Stomach (tissue), 9 donors: ENCODE data around the gene CCR2. TPM values are rescaled to one million over a fixed set of nuclear protein-coding genes. Genes with fewer than 3 reads are reported as not detected.

Experiments
- DNase-seq, 2 donors: peaks; one replicate each; pipeline versions ENCODE4 v3.0.0 to v3.0.0-alpha.2; 2013 to 2019
- H3K27ac ChIP-seq, 5 donors: fragments of 200-600 bp in 4 of 5; sonication (generic) in 4 of 5; one replicate each; pipeline ENCODE4 v1.5.1; 2013 to 2019; ENCODE audit warnings: mild to moderate bottlenecking in 1 of 5, moderate library complexity in 1 of 5
- H3K27me3 ChIP-seq, 3 donors: fragments of 200-600 bp; sonication (generic); one replicate each; pipeline ENCODE4 v1.5.1; 2017 to 2019; ENCODE audit warnings: mixed run types in 1 of 3
- H3K36me3 ChIP-seq, 4 donors: fragments of 200-600 bp; sonication (generic); 1 replicate in 3 of 4; 2 replicates in 1 of 4; pipeline ENCODE4 v1.5.1; 2016 to 2019
- H3K4me1 ChIP-seq, 4 donors: fragments of 200-600 bp; sonication (generic); one replicate each; pipeline ENCODE4 v1.5.1; 2016 to 2019
- H3K4me3 ChIP-seq, 4 donors: fragments of 200-600 bp; sonication (generic) in 3 of 4; one replicate each; pipeline ENCODE4 v1.5.1; 2016 to 2019; ENCODE audit warnings: mild to moderate bottlenecking in 1 of 4
- H3K9me3 ChIP-seq, 4 donors: fragments of 200-600 bp; sonication (generic); one replicate each; pipeline ENCODE4 v1.5.1; 2016 to 2019
- CTCF ChIP-seq, 7 experiments: fragments of 450-650 bp in 4 of 7; fragments of 200-600 bp in 3 of 7; sonication (generic) in 3 of 7; IDR thresholded peaks; one replicate each; pipeline ENCODE4 v1.5.1; 2016 to 2019; ENCODE audit warnings: antibody characterized with exemption in 7 of 7, control low read depth in 2 of 7, mild to moderate bottlenecking in 1 of 7
- EP300 ChIP-seq: sonication (generic); formaldehyde crosslinking; IDR thresholded peaks from one replicate; pipeline ENCODE4 v1.6.1; 2017; ENCODE audit warnings: antibody characterized with exemption
- POLR2A ChIP-seq, 4 donors: fragments of 450-650 bp; IDR thresholded peaks; one replicate each; pipeline ENCODE4 v1.6.1; 2016; ENCODE audit warnings: antibody characterized with exemption in 4 of 4, control low read depth in 2 of 4, mild to moderate bottlenecking in 1 of 4, moderate library complexity in 1 of 4
- POLR2AphosphoS5 ChIP-seq, 3 donors: sonication (generic); formaldehyde crosslinking; IDR thresholded peaks; one replicate each; pipeline ENCODE4 v1.6.1; 2016; ENCODE audit warnings: antibody characterized with exemption in 3 of 3
- WGBS, 5 donors: extraction: QIAGEN DNeasy Blood & Tissue Kit in 3 of 5; methylation state at CpG; one replicate each; pipeline versions ENCODE4 v1.1.5 to v1.1.7; 2013 to 2018; 5-methylcytosine and 5-hydroxymethylcytosine counted together
- intact Hi-C: fragments of 100-400 bp; cut with DNase I; formaldehyde crosslinking; loops from one replicate; pipeline ENCODE4 v1.15.1; 2023; ENCODE audit warnings: low total_unique reads
- polyA plus RNA-seq, 3 donors: library from polyadenylated mRNA; stranded (reverse); fragments of 200-250 nt; gene quantifications; one replicate each; pipeline ENCODE4 v1.2.3, GENCODE V29; 2013
- total RNA-seq, 5 donors: library from RNA; depleted of rRNA; stranded (reverse); fragments of >200 nt; gene quantifications; one replicate each; pipeline versions ENCODE4 v1.1.0 to v1.2.3, GENCODE V29; 2014 to 2016
- donor health status: healthy with polysubstance abuse.
- donor health status: Bipolar disorder and iron deficiency.
- donor health status: healthy.

Gene CCR2
- total and polyA plus RNA-seq, 8 donors = 0.37 to 2.5 (median 0.61) TPM; not detected in 3

GRCh38 chr3:46338840-46339239 is 15.1 kb upstream of the CCR2 start:
- H3K36me3 ChIP-seq = no peaks in the 10 kb centered on the region
- no peaks in the 10 kb centered on the region for H3K27me3 ChIP-seq
- TF ChIP-seq POLR2A (IDR thresholded peaks at IDR 0.05) (no peak), EP300 (no peak), CTCF (IDR thresholded peaks at IDR 0.05) (no peak), POLR2AphosphoS5 (IDR thresholded peaks at IDR 0.05) (no peak)
- no peaks in the 10 kb centered on the region for H3K4me1 ChIP-seq
- H3K9me3 ChIP-seq = peaks cover 9 to 24% (median 16%) of the 10 kb centered on the region in 4 donors
- 90 to 100% (median 100%) methylated on average over 1 of the region's 1 CpG for WGBS, 5 donors
- no peak for DNase-seq
- no peak overlapping the region for H3K4me3 ChIP-seq
- intact Hi-C loops = no loop called here
- no peak overlapping the region for H3K27ac ChIP-seq

DNA sequence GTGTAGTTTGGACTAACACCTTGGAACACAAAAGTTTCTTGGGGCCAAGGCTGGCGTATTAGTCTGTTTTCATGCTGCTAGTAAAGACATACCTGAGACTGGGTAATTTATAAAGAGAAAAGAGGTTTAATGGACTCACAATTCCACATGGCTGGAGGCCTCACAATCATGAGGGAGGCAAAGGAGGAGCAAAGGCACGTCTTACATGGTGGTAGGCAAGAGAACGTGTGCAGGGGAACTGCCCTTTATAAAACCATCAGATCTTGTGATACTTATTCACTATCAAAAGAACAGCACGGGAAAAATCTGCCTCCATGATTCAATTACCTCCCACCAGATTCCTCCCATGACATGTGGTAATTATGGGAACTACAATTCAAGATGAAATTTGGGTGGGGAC is 9.4 kb upstream of the CCR2 start:
- TF ChIP-seq CTCF (IDR thresholded peaks at IDR 0.05) (no peak), EP300 (no peak), POLR2AphosphoS5 (IDR thresholded peaks at IDR 0.05) (no peak), POLR2A (IDR thresholded peaks at IDR 0.05) (no peak)
- Histone ChIP-seq H3K27ac (no peak overlapping the region), H3K9me3 (peaks cover 0 to 9% (median 4%) of the 10 kb centered on the region in 4 donors), H3K36me3 (no peaks in the 10 kb centered on the region), H3K4me3 (no peak overlapping the region), H3K27me3 (no peaks in the 10 kb centered on the region), H3K4me1 (no peaks in the 10 kb centered on the region)
- DNase-seq = no peak
- intact Hi-C loops = no loop called here
- 82 to 91% (median 88%) methylated on average over 4 of the region's 4 CpGs for WGBS, 5 donors

GRCh38 chr3:46348823-46349482 is 5.0 kb upstream of the CCR2 start:
- Histone ChIP-seq H3K27me3 (peaks cover 0 to 6% (median 0%) of the 10 kb centered on the region in 3 donors), H3K27ac (peak overlapping the region in 1 of 5 donors; percentile 44), H3K4me1 (no peaks in the 10 kb centered on the region), H3K9me3 (no peaks in the 10 kb centered on the region), H3K36me3 (no peaks in the 10 kb centered on the region), H3K4me3 (no peak overlapping the region)
- DNase-seq = no peak
- TF ChIP-seq POLR2AphosphoS5 (IDR thresholded peaks at IDR 0.05) (no peak), EP300 (no peak), CTCF (IDR thresholded peaks at IDR 0.05) (no peak), POLR2A (IDR thresholded peaks at IDR 0.05) (no peak)
- WGBS, 5 donors = 86 to 96% (median 89%) methylated on average over 3 of the region's 3 CpGs
- intact Hi-C loops = no loop called here

DNA sequence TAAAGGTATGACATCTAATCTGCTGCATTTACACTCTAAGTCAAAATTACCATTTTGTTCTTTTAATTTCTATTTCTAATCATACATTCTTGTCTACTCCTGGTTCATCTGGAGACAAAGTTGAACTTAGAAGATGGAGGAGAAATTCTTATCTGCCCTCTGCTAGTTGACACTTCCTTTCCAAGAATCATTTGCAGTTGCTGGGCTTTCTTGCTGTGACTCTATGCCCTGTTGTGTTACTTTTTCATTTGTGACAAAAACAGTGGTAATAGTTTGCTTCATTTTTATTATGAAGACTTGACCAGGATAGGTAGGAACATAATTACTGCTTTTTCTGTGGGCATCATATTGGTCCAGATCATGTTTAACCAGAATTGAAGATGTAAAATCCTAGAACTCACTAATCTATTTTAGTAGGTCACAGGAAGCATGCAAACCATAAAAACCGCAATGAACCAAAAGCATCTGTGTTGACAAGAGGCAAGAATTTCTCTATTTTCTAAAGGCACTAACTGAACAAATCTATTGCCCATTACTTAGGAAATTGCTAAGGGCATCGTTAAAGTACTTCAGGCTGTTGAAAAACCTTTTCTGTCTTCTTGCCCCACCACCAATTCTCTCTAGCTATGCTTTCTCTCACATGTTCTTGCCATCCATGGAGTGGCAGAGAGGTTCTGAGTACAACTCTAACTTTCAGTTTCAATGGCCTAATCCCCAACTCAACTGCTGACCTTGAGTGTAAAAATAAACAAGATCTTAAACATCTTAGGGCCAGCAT is 4.2 kb upstream of the CCR2 start:
- peak overlapping the region in 2 of 5 donors; percentile 21 to 44 for H3K27ac ChIP-seq
- H3K9me3 ChIP-seq = no peaks in the 10 kb centered on the region
- intact Hi-C loops = no loop called here
- WGBS, 5 donors = 64 to 80% (median 73%) methylated on average over 2 of the region's 2 CpGs
- H3K36me3 ChIP-seq = no peaks in the 10 kb centered on the region
- peaks cover 0 to 13% (median 0%) of the 10 kb centered on the region in 3 donors for H3K27me3 ChIP-seq
- no peak overlapping the region for H3K4me3 ChIP-seq
- H3K4me1 ChIP-seq = no peaks in the 10 kb centered on the region
- TF ChIP-seq CTCF (IDR thresholded peaks at IDR 0.05) = no peak
- TF ChIP-seq EP300 = no peak
- TF ChIP-seq POLR2AphosphoS5 (IDR thresholded peaks at IDR 0.05) = no peak
- no peak for TF ChIP-seq POLR2A (IDR thresholded peaks at IDR 0.05)
- DNase-seq = no peak
